D341Med (cell line): ENCODE measurements around the gene PIP5K1C.

ENCODE experiments used
- DNase-seq: peaks from one replicate; pipeline ENCODE4 v3.0.0; 2012; ENCODE audit warnings: low spot score

Gene PIP5K1C

DNA sequence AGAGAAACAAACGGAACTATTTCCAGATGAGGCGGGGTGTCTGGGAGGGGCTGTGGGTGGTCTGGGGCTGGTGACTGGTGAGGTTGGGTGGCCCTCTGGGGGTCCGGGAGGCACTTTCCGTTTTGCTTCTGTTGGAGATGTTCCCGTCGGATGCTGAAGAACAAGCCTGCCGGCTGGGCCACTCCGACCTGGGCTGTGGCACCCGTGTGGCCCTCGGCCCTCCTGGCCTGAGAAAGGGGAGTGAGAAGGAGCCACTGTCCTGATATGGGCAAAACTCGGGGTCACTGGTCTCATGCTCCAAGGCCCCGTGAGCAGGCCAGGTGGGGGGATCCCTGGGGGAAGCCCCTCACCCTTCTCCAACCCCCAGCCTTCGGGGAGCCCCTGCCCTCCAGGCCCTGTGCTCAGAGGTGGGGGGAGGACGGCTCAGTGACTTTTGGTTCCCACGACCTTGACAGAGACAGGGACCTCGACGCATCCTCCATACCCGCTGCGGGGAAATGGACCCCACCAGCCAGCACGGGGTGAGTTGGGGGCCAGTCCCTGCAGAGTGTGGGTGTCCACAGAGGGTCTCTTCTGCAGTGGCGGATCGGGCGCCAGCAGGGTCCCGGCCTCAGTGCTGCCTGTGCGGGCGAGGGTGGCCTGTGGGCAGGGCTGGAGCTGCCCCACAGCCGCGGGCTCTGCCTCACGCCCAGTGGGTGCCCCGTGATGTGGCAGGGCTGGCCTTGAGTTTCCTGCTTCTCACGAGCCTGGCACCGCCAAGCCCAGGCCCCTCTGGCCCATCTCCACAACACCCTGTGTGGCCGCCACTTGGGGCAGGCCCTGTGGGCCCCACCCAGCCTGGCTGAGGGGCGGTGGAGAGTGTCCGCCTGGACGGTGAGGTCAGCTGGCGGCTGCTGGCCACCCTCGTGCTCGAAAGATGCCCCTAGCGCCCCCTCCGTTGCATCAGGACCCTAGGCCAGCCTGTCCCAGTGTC, 89.2 kb downstream of the PIP5K1C start:
- DNase-seq = no peak

GRCh38 chr19:3609779-3610719, 90.2 kb downstream of the PIP5K1C start:
- DNase-seq = no peak

GRCh38 chr19:3608750-3609322, 91.4 kb downstream of the PIP5K1C start:
- no peak for DNase-seq

GRCh38 chr19:3608079-3608641, 92.1 kb downstream of the PIP5K1C start:
- DNase-seq = no peak

- DNase-seq = no peak
Measured at GRCh38 chr19:3607303-3608078, 92.8 kb downstream of the PIP5K1C start.

DNA sequence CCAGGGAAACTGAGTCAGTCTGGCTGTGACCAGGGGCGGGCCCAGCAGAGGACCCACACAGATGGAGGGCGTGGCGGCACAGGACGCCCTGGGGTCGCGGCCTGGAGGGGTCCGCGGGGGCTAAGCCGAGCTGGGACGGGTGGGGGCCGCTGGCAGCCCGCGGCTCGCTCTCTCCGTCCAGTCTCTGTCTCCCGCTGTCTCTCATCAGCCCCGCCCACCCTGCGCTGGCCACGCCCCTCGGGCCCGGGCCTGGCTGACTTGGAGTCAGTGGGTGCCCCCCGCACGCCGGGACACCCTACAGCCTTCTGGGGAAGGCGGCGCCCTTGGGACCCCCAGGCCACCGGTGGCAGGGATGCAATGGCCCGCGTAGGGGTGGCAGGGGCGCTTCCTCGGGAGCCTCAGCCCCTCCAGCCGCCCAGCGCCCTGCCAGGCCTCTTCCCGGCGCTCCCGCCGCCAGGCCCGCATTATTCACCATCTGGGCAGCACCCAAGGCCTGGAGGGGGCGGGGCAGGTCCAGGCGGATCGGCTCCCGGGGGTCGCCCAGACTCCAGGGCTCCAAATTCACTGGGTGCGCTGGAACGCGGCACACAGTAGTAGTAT, 93.5 kb downstream of the PIP5K1C start, which contains the start of gene TBXA2R:
TBXA2R (minus strand) TSS at position 186 of the 600 bp plus-strand sequence. CDS start 6,241 bp downstream, outside the sequence.
- peak; percentile 73 for DNase-seq

DNA sequence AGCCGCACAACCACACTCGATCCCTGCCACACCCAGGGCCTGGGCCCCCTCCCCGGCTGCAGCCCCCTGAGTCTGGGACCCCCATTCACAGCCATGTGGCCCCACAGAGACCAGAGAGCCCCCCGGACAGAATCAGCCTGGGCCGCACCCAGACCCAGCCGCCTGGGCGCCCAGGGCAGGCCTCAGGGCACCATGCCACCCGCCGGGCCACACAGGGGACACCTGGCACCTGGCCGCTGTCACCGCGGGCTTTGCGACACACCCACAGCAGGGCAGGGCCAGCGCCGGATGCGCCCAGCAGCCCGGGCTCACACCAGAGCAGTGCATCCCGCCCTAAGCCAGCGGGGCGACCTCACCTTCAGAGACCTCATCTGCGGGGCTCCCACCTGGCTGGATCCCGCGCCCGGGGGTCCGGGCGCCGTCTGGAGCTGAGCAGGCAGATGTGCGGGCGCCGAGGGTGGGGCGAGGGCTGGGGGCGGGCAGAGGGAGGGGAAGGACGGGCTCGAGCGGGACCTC, 94.0 kb downstream of the PIP5K1C start:
- DNase-seq = no peak

DNA sequence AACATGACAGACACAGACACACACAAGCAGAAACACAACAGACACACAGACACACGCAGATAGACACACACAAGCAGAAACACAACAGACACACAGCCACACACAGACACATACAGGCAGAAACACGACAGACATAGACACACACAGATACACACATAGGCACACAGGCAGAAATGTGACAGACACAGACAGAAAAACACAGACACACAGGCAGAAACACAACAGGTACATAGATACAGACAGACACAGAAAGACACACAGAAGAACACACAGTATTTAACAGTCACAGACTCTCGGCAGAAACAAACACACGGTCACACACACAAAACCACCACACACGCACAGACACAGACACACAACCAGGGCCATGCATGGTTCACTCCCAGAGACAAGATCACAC, 94.5 kb downstream of the PIP5K1C start:
- no peak for DNase-seq

DNA sequence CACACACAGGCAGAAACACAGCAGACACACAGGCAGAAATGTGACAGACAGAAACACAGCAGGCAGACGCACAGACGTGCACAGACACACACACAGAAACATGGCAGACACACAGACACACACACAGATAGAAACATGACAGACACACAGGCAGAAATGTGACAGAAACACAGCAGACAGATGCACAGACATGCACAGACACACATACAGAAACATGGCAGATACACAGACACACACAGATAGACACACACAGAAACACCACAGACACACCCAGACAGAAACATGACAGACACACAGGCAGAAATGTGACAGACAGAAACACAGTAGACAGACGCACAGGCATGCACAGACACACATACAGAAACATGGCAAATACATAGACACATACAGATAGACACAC, 94.9 kb downstream of the PIP5K1C start:
- DNase-seq = no peak

GRCh38 chr19:3604987-3605343, 95.3 kb downstream of the PIP5K1C start:
- no peak for DNase-seq

DNA sequence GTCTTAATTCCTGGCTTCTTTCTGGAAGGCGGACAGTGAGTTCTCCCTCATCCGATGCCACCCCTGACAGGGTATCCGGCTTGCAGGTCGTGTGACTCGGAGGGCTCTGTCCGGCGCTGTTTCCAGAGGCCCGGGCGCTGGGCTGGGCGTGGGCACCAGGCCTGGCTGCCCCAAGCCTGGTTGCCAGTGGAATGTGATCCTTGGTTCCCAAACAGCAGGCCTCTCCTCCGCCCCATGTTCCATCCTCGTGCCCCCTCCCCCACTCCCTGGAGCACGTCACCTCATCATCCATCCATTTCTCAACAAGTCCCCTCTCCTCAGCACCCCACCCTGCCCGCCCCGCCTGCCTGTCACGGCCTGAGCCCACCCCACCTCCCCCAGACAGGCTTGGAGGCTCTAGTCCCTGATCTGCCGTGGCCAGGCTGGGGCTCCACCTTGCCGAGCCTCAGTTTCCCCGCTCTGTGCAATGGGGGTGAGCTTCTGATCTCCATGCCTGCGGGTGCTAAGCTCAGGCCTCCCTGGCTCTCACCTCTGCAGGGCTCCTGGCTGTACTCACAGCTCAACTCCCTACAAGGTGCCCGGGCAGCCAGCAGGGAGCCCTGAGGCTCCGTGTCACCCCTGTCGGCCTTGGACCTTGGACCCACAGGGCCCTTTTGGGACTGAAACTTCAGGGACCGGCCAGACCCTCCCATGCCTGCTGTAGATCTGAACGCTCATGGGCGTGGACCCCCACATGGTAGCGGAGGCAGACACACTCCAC, 95.9 kb downstream of the PIP5K1C start:
- DNase-seq = no peak

GRCh38 chr19:3603121-3603811, 97.0 kb downstream of the PIP5K1C start:
- no peak for DNase-seq

DNA sequence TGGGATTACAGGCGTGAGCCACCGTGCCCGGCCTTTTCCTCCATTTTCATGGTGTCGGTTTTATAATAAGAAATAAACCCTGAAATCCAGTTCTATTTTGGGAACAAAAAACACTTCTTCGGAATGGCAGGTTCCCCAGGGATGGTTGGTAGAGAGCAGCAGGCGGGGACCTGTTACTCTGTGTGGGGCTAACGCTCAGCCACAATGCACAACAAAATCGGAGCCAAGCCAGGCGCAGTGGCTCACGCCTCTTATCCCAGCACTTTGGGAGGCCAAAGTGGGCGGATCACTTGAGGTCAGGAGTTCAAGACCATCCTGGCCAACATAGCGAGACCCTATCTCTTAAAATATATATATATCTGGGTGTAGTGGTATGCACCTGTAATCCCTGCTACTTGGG, 99.2 kb downstream of the PIP5K1C start:
- DNase-seq = no peak

GRCh38 chr19:3599776-3600187, 100.5 kb downstream of the PIP5K1C start:
- DNase-seq = no peak

DNA sequence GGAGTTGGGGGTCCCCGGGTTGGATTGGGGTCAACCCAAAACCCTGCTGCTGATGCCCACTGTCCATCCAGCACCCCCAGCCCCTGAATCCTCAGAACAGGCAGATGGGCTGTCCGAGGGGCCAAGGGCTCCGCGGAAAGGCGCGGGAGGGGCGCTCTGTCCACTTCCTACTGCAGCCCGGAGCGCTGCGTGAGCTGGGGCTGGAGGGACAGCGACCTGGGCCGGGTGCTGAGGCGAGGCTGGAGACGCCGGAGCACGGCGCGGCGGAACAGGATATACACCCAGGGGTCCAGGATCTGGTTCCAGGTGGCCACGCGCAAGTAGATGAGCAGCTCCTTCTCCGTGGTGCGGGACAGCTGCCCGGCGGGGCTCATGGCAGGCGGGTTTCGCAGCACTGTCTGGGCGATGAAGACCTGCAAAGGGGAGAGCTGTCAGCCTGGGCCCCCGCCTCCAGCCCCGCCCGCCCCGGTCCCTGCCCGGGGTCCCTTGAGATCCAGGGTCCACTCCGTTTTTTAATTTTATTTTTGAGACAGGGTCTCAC, 104.7 kb downstream of the PIP5K1C start:
- DNase-seq = no peak

GRCh38 chr19:3593156-3593555, 107.1 kb downstream of the PIP5K1C start:
- no peak for DNase-seq

- DNase-seq = no peak
Measured at GRCh38 chr19:3591876-3592613, 108.2 kb downstream of the PIP5K1C start.
